ENCODE measurements around the gene MAP7D2.

DNA sequence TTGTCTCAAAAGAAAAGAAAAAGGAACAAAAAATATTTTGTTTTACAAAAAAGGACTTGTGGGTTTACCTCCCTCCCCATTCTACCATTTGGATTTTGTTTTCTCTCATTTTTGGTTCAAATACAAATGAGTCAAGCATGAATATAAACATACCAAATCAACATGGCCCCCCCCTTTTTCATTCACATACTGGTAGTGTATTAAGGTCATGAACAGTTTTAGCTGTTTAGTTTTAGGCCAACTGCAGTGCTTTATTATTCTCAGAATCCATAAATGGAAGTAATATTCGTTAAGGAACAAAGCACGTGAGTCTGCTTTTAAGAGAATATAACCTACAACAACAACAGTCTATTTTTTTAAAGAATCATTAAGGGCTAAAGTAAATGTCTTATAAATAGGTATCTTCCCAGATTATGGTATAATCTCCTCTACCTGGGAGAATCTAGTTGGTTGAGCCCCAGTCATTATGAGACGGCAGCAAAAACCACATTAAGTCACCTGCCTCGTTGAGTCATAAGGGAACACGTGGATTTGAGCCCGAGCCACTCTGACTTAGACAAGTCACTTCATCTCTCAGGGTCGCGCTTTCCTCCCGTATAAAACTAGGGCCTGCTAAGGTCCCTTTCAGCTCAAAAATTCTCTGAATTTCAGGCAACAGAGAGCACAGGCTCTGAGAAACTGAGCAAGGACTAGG, 152.5 kb downstream of the MAP7D2 start:
- TF ChIP-seq, protein P1, sequence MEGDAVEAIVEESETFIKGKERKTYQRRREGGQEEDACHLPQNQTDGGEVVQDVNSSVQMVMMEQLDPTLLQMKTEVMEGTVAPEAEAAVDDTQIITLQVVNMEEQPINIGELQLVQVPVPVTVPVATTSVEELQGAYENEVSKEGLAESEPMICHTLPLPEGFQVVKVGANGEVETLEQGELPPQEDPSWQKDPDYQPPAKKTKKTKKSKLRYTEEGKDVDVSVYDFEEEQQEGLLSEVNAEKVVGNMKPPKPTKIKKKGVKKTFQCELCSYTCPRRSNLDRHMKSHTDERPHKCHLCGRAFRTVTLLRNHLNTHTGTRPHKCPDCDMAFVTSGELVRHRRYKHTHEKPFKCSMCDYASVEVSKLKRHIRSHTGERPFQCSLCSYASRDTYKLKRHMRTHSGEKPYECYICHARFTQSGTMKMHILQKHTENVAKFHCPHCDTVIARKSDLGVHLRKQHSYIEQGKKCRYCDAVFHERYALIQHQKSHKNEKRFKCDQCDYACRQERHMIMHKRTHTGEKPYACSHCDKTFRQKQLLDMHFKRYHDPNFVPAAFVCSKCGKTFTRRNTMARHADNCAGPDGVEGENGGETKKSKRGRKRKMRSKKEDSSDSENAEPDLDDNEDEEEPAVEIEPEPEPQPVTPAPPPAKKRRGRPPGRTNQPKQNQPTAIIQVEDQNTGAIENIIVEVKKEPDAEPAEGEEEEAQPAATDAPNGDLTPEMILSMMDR (conservative IDR thresholded peaks at IDR 0.05; ENCODE audit: low read depth, low read length) = no peak
- no peak for TF ChIP-seq EZH2 (IDR thresholded peaks at IDR 0.05; ENCODE audit: low read length, unreplicated experiment)
- no peak for TF ChIP-seq EZH2phosphoT487 (IDR thresholded peaks at IDR 0.05; ENCODE audit: borderline replicate concordance, low read length)
